PC-3 (cell line): ENCODE data around the gene CYS1.

Experiments used
- EZH2 ChIP-seq: fragments of 300-600 bp; sonication (generic); IDR thresholded peaks from one replicate; pipeline ENCODE4 v1.6.1; 2017; ENCODE audit warnings: antibody characterized with exemption, mild to moderate bottlenecking, low read length; ENCODE audit not compliant: unreplicated experiment
- EZH2phosphoT487 ChIP-seq: fragments of 300-600 bp; sonication (generic); IDR thresholded peaks from 2 replicates; pipeline ENCODE4 v1.6.1; 2018; ENCODE audit warnings: mild to moderate bottlenecking, antibody characterized with exemption, low read length, borderline replicate concordance
- TF ChIP-seq, protein P1 (sequence below): fragments of 300-600 bp; sonication (generic); conservative IDR thresholded peaks from 2 replicates; pipeline ENCODE4 v1.5.1; 2017; ENCODE audit warnings: antibody characterized with exemption, low read depth, mild to moderate bottlenecking, low read length

DNA sequence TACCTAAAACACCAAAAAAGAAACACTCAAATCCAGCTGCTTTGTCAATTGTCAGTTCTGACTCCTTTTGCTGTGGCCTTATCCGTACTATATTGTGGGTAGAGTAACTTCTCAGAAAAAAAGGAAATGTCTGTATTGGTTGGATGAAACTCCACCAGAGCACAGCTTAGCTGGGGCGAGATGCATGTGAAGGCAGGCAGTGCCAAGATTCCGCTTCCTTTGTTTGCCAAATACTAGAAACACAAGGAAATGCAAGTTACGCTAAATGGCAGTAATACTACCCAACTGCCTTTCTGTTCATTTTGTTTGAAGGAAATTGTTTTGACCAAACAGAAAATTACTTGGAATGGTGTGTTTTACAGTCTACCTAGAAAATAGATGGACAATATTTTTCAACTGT is 26.9 kb downstream of the CYS1 start:
- TF ChIP-seq, protein P1, sequence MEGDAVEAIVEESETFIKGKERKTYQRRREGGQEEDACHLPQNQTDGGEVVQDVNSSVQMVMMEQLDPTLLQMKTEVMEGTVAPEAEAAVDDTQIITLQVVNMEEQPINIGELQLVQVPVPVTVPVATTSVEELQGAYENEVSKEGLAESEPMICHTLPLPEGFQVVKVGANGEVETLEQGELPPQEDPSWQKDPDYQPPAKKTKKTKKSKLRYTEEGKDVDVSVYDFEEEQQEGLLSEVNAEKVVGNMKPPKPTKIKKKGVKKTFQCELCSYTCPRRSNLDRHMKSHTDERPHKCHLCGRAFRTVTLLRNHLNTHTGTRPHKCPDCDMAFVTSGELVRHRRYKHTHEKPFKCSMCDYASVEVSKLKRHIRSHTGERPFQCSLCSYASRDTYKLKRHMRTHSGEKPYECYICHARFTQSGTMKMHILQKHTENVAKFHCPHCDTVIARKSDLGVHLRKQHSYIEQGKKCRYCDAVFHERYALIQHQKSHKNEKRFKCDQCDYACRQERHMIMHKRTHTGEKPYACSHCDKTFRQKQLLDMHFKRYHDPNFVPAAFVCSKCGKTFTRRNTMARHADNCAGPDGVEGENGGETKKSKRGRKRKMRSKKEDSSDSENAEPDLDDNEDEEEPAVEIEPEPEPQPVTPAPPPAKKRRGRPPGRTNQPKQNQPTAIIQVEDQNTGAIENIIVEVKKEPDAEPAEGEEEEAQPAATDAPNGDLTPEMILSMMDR = no peak
- TF ChIP-seq EZH2 (no peak), EZH2phosphoT487 (no peak)
